ENCODE data around the gene SLX9. TPM values are rescaled to one million over a fixed set of nuclear protein-coding genes. Genes with fewer than 3 reads are reported as not detected.

SLX9 gene
- total and polyA plus RNA-seq, 2 experiments from 2014 or later, result 25.6 to 35.8 TPM

DNA sequence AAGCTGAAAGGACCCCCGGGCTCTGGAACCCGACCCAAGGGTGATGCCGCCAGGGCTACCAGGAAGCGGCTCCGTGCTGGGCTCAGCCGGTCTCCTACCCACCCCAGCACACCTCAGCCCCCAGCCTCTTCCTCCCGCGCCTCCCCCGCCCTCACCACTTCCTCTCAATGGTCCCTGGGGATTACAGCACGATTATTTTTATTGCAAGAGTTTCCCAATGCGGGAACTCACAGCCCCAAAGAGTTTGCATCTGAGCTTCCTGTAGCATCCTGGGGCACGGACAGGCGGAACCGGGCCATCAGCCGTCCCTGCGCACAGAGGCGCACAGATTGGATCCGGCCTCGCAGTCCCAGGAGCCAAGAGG, 8.7 kb upstream of the SLX9 start:
- peak; percentile 75 for DNase-seq
- in situ Hi-C loops (cut with MboI), result loop anchor here (10.0 to 25.0 kb wide), 2 partner anchors 126 to 419 kb away; partner anchors contain the start of gene UBE2G2
- peak overlapping the region; percentile 18; the same call in 1 of the 2 replicates for H3K9ac ChIP-seq

DNA sequence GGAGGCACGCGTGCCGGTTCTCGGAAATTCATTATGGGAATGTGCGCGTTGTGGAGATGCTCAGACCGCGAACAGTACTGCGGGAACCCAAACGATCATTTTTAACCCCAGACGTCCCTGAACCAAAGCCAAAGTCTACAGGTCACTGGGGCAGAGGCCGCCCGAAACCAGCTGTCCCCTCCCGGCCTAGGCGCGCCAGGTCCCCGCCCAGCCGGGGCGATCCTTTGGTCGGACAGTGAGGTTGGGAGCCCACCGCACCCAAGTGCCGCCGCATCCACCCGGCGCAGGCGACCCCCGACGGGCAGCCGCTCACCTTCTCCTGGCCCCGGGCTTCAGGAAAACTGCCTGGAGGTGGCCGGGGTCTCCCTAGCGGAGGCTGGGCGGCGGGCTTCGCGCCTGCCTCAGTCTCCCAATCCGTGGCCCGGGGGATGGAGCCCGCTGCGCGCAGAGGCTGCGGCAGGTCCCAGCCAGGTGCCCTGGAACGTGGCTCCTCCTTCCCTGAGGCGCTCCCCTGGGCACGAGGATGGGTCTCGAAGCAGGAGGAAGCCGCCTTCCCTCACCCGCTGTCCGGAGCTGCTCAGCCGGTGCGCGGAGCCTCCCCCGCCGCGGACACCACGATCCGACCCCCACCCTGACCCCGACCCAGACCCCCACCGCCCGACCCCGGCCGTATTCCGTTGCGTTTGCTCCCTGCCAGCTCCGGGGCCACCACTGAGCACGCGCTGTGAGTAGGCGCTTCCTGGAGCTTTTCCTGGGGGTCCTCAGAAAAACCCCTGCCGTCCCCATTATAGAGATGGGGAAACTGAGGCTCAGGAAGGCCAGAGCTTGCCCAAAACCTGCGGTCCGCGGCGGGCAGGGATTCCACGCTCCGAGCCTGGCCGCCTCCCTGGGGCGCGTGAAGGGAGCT, 8.1 kb upstream of the SLX9 start:
- H3K9ac ChIP-seq, result peak overlapping the region; percentile 42
- peak; percentile 25 for DNase-seq
- H3K9me2 ChIP-seq (ENCODE audit: insufficient read depth), result no peaks in the 10 kb centered on the region
- 0 out of 2 replicates have a peak overlapping the region, but pooled peaks have one; percentile 1 for H3K27ac ChIP-seq
- H3K9me3 ChIP-seq (ENCODE audit: low read depth), result no peaks in the 10 kb centered on the region
- no peaks in the 10 kb centered on the region for H3K79me2 ChIP-seq (ENCODE audit: insufficient read depth)
- no peaks in the 10 kb centered on the region for H3K36me3 ChIP-seq (ENCODE audit: low read depth)
- peak overlapping the region; percentile 67 for H3K4me3 ChIP-seq
- in situ Hi-C loops (cut with MboI), result loop anchor here (10.0 to 25.0 kb wide), 2 partner anchors 127 to 419 kb away; partner anchors contain the start of gene UBE2G2
- H2AFZ ChIP-seq, result peak overlapping the region; percentile 49
- peaks cover 19% of the 10 kb centered on the region for H3F3A ChIP-seq (ENCODE audit: insufficient read depth)
- no peaks in the 10 kb centered on the region for H3K27me3 ChIP-seq (replicated peaks; ENCODE audit: insufficient read depth)
- H3K4me1 ChIP-seq (ENCODE audit: insufficient read depth), result peaks cover 39% of the 10 kb centered on the region
- H3K4me2 ChIP-seq (ENCODE audit: unreplicated experiment), result peak overlapping the region; percentile 60
- TF ChIP-seq EZH2phosphoT487 (IDR thresholded peaks at IDR 0.05; ENCODE audit: insufficient read depth, low read depth) (no peak), EZH2 (IDR thresholded peaks at IDR 0.05; ENCODE audit: insufficient read depth, poor library complexity, severe bottlenecking) (no peak)
- no peaks in the 10 kb centered on the region for H4K20me1 ChIP-seq (ENCODE audit: insufficient read depth)
- 4% methylated on average over 48 to 65 of the region's 78 CpGs for WGBS, 2 experiments (ENCODE audit: low coverage in 1 of 2, low lambda C conversion rate in 2 of 2, missing lambda C conversion rate in 2 of 2)

More for the DNA sequence above, 8.7 kb upstream of the SLX9 start:
- Histone ChIP-seq H3K4me1 (ENCODE audit: insufficient read depth) (peaks cover 45% of the 10 kb centered on the region), H3K4me2 (ENCODE audit: unreplicated experiment) (peak overlapping the region; percentile 60), H3K9me2 (ENCODE audit: insufficient read depth) (no peaks in the 10 kb centered on the region), H3K27ac (0 out of 2 replicates have a peak overlapping the region, but pooled peaks have one; percentile 1), H3K4me3 (peak overlapping the region; percentile 67), H4K20me1 (ENCODE audit: insufficient read depth) (no peaks in the 10 kb centered on the region), H2AFZ (peak overlapping the region; percentile 24; the same call in 1 of the 2 replicates), H3K79me2 (ENCODE audit: insufficient read depth) (no peaks in the 10 kb centered on the region), H3K36me3 (ENCODE audit: low read depth) (no peaks in the 10 kb centered on the region), H3K9me3 (ENCODE audit: low read depth) (no peaks in the 10 kb centered on the region), H3F3A (ENCODE audit: insufficient read depth) (peaks cover 20% of the 10 kb centered on the region), H3K27me3 (replicated peaks; ENCODE audit: insufficient read depth) (no peaks in the 10 kb centered on the region)
- TF ChIP-seq EZH2phosphoT487 (IDR thresholded peaks at IDR 0.05; ENCODE audit: insufficient read depth, low read depth) (no peak), EZH2 (IDR thresholded peaks at IDR 0.05; ENCODE audit: insufficient read depth, poor library complexity, severe bottlenecking) (no peak)
- 3% methylated on average over 19 of the region's 19 CpGs for WGBS, 2 experiments (ENCODE audit: low coverage in 1 of 2, low lambda C conversion rate in 2 of 2, missing lambda C conversion rate in 2 of 2)

GRCh38 chr21:44932408-44933181, 7.2 kb upstream of the SLX9 start:
- 5 to 6% methylated on average over 25 to 57 of the region's 68 CpGs for WGBS, 2 experiments (ENCODE audit: low coverage in 1 of 2, low lambda C conversion rate in 2 of 2, missing lambda C conversion rate in 2 of 2)
- no peaks in the 10 kb centered on the region for H3K27me3 ChIP-seq (replicated peaks; ENCODE audit: insufficient read depth)
- peak; percentile 72 for DNase-seq

More at GRCh38 chr21:44932408-44933181, 7.2 kb upstream of the SLX9 start:
- H3K27ac ChIP-seq, result no peak overlapping the region
- H3F3A ChIP-seq (ENCODE audit: insufficient read depth), result peaks cover 14% of the 10 kb centered on the region
- peak overlapping the region; percentile 42 for H3K9ac ChIP-seq
- H3K4me3 ChIP-seq, result peak overlapping the region; percentile 67
- no peaks in the 10 kb centered on the region for H3K79me2 ChIP-seq (ENCODE audit: insufficient read depth)
- H3K9me2 ChIP-seq (ENCODE audit: insufficient read depth), result no peaks in the 10 kb centered on the region
- peaks cover 30% of the 10 kb centered on the region for H3K4me1 ChIP-seq (ENCODE audit: insufficient read depth)
- H4K20me1 ChIP-seq (ENCODE audit: insufficient read depth), result no peaks in the 10 kb centered on the region
- TF ChIP-seq EZH2 (IDR thresholded peaks at IDR 0.05; ENCODE audit: insufficient read depth, poor library complexity, severe bottlenecking) (no peak), EZH2phosphoT487 (IDR thresholded peaks at IDR 0.05; ENCODE audit: insufficient read depth, low read depth) (no peak)
- in situ Hi-C loops (cut with MboI), result loop anchor here (10.0 to 25.0 kb wide), 2 partner anchors 128 to 420 kb away; partner anchors contain the start of gene UBE2G2
- peak overlapping the region; percentile 49 for H2AFZ ChIP-seq
- peak overlapping the region; percentile 60 for H3K4me2 ChIP-seq (ENCODE audit: unreplicated experiment)
- no peaks in the 10 kb centered on the region for H3K36me3 ChIP-seq (ENCODE audit: low read depth)
- no peaks in the 10 kb centered on the region for H3K9me3 ChIP-seq (ENCODE audit: low read depth)

All from GM23248 (cell line).